RPMI7951 (cell line): Measurements from ENCODE around the gene NDUFS6. TPM values are rescaled to one million over a fixed set of nuclear protein-coding genes. Genes with fewer than 3 reads are reported as not detected.

Source experiments
- DNase-seq: peaks from one replicate; pipeline ENCODE4 v3.0.0-alpha.2; 2012; ENCODE audit warnings: low read depth
- total RNA-seq: library from RNA; depleted of rRNA; stranded (reverse); fragments of >200 nt; shearing (Covaris generic); gene quantifications from 2 replicates; pipeline ENCODE4 v1.2.3, GENCODE V29; 2014; rRNA removed

NDUFS6 gene
- total RNA-seq, result 38.3 and 79.5 TPM in 2 replicates

GRCh38 chr5:1801222-1801966 is at the start of gene NDUFS6:
NDUFS6 (plus strand) TSS chr5:1801407; CDS start chr5:1801418, 11 bp downstream.
- DNase-seq, result peak; percentile 58

GRCh38 chr5:1751864-1752822 is 49.1 kb upstream of the NDUFS6 start:
- no peak for DNase-seq

- DNase-seq, result no peak
Measured at GRCh38 chr5:1752881-1753280, 48.3 kb upstream of the NDUFS6 start.

- DNase-seq, result no peak
Measured at GRCh38 chr5:1753490-1753889, 47.7 kb upstream of the NDUFS6 start.

GRCh38 chr5:1754531-1755220 is 46.5 kb upstream of the NDUFS6 start:
- DNase-seq, result no peak

GRCh38 chr5:1755321-1755949 is 45.8 kb upstream of the NDUFS6 start:
- DNase-seq, result no peak

- DNase-seq, result no peak
Measured at GRCh38 chr5:1756481-1756880, 44.7 kb upstream of the NDUFS6 start.

- no peak for DNase-seq
Measured at GRCh38 chr5:1757511-1757910, 43.7 kb upstream of the NDUFS6 start.

- DNase-seq, result no peak
Measured at GRCh38 chr5:1758574-1758973, 42.6 kb upstream of the NDUFS6 start.

- no peak for DNase-seq
Measured at GRCh38 chr5:1759378-1759970, 41.7 kb upstream of the NDUFS6 start.

GRCh38 chr5:1760231-1760630 is 41.0 kb upstream of the NDUFS6 start:
- no peak for DNase-seq

- no peak for DNase-seq
Measured at GRCh38 chr5:1760656-1761452, 40.4 kb upstream of the NDUFS6 start.

GRCh38 chr5:1761453-1761755 is 39.8 kb upstream of the NDUFS6 start:
- DNase-seq, result no peak

GRCh38 chr5:1762121-1762882 is 38.9 kb upstream of the NDUFS6 start:
- no peak for DNase-seq

- DNase-seq, result no peak
Measured at GRCh38 chr5:1762883-1763547, 38.2 kb upstream of the NDUFS6 start.

- DNase-seq, result peak; percentile 52
Measured at GRCh38 chr5:1763548-1763911, 37.7 kb upstream of the NDUFS6 start.

- DNase-seq, result no peak
Measured at GRCh38 chr5:1763960-1764605, 37.1 kb upstream of the NDUFS6 start.

GRCh38 chr5:1764606-1764960 is 36.6 kb upstream of the NDUFS6 start:
- no peak for DNase-seq
